ENCODE measurements around the gene ADAM10. TPM values are rescaled to one million over a fixed set of nuclear protein-coding genes. Genes with fewer than 3 reads are reported as not detected.
A peak's percentile ranks its signal among the peaks of the same experiment; 100 is the strongest.

Gene ADAM10
- total RNA-seq, 1 donor from 2014 or later = 147 TPM

DNA sequence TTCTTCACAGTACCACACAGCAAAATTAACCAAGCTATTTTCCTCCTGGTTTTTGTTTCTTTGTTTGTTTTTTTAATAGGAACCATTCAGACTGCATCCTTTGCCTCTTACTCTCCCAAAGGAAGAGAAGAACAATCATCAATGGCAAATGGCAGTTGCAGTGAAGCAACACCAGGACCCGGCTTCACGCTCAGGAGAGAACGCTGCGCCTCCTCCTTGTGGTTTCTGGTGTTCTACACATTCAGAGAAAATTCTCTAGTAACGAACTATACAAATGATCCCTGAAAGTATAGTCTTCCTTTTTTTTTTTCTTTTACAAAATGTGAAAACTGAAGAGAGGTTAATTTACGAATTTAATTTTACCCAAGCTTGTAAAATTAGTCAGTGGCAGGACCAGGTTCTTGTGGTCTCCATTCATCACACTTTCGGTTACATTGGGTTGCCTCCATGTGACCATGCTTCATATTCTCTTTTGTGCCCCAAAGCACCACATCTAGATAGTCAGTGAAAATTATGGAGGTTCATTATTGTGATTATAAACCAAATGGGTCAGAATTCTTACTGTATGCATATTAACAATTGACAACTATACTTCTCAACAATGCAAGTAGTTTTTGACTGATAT is 11.0 kb upstream of the ADAM10 start:
- DNase-seq (ENCODE audit: low spot score) = no peak
- TF ChIP-seq, protein P1, sequence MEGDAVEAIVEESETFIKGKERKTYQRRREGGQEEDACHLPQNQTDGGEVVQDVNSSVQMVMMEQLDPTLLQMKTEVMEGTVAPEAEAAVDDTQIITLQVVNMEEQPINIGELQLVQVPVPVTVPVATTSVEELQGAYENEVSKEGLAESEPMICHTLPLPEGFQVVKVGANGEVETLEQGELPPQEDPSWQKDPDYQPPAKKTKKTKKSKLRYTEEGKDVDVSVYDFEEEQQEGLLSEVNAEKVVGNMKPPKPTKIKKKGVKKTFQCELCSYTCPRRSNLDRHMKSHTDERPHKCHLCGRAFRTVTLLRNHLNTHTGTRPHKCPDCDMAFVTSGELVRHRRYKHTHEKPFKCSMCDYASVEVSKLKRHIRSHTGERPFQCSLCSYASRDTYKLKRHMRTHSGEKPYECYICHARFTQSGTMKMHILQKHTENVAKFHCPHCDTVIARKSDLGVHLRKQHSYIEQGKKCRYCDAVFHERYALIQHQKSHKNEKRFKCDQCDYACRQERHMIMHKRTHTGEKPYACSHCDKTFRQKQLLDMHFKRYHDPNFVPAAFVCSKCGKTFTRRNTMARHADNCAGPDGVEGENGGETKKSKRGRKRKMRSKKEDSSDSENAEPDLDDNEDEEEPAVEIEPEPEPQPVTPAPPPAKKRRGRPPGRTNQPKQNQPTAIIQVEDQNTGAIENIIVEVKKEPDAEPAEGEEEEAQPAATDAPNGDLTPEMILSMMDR (IDR thresholded peaks at IDR 0.05) = no peak
- H3K4me3 Mint-ChIP-seq (ENCODE audit: unreplicated experiment) = no peak overlapping the region
- H3K27me3 Mint-ChIP-seq (ENCODE audit: low read depth) = no peaks in the 10 kb centered on the region
- H3K36me3 Mint-ChIP-seq (ENCODE audit: low read depth) = no peaks in the 10 kb centered on the region
- no peaks in the 10 kb centered on the region for H3K4me1 Mint-ChIP-seq (ENCODE audit: low read depth)
- H3K9me3 Mint-ChIP-seq (ENCODE audit: low read depth) = peaks cover 15% of the 10 kb centered on the region
- H3K27ac Mint-ChIP-seq (ENCODE audit: unreplicated experiment) = peak overlapping the region; percentile 12

DNA sequence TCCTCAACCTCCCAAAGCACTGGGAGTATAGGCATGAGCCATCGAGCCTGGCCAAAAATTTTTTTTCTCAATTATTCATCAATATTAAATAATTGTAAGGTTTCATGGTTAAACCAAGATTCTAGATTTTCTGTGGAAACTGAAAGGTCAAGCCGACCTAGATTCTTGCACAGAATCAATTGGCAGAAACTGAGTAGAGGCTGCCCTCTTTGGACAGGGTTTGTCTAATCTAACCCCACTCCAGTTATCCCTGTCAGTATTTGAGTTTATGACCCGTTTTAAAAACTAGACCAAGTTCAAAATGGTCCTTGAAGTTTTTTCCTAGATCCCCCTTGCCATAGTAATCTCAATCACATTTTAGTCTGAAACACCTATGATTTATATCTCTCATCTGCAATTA is 8.6 kb upstream of the ADAM10 start:
- Mint-ChIP-seq H3K27ac (ENCODE audit: unreplicated experiment) (no peak overlapping the region), H3K4me1 (ENCODE audit: low read depth) (no peaks in the 10 kb centered on the region), H3K27me3 (ENCODE audit: low read depth) (no peaks in the 10 kb centered on the region), H3K36me3 (ENCODE audit: low read depth) (no peaks in the 10 kb centered on the region), H3K9me3 (ENCODE audit: low read depth) (peaks cover 2% of the 10 kb centered on the region), H3K4me3 (ENCODE audit: unreplicated experiment) (no peak overlapping the region)
- DNase-seq (ENCODE audit: low spot score) = no peak
- TF ChIP-seq, protein P1 (IDR thresholded peaks at IDR 0.05) = peak; percentile 74

DNA sequence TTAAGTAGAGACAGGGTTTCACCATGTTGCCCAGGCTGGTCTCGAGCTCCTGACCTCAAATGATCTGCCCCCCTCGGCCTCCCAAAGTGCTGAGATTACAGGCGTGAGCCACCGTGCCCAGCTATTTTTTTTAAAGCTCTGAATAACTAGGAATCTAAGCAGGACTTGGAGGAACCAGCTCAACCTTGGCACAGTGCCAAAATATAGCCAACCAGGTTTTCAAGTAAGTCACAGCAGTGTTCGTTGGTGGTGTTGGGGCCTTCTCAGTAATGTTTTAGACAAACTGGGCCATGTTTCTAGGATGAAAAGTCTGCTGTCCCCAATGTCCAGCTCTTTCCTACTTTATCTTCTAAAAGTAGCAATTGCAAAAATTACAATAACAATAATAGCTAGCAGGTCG is 6.4 kb upstream of the ADAM10 start:
- no peak overlapping the region for H3K27ac Mint-ChIP-seq (ENCODE audit: unreplicated experiment)
- DNase-seq (ENCODE audit: low spot score) = no peak
- no peak overlapping the region for H3K4me3 Mint-ChIP-seq (ENCODE audit: unreplicated experiment)
- no peaks in the 10 kb centered on the region for H3K4me1 Mint-ChIP-seq (ENCODE audit: low read depth)
- H3K27me3 Mint-ChIP-seq (ENCODE audit: low read depth) = no peaks in the 10 kb centered on the region
- H3K36me3 Mint-ChIP-seq (ENCODE audit: low read depth) = no peaks in the 10 kb centered on the region
- TF ChIP-seq, protein P1 (IDR thresholded peaks at IDR 0.05) = no peak
- H3K9me3 Mint-ChIP-seq (ENCODE audit: low read depth) = no peaks in the 10 kb centered on the region

DNA sequence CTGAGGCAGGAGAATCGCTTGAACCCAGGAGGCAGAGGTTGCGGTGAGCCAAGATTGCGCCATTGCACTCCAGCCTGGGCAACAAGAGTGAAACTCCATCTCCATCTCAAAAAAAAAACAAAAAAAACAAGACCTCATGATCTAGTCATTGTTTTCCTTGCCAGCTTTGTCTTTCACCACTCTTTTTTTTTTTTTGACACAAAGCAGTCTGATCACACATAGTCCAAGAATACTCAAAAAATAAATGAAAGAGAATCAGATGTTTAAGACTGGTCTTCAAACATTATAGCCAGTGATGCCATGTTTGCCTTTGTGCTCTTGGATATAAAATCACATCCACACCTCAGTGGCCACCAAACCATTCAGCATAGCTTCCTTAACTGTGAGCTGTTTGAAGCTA is 5.8 kb upstream of the ADAM10 start:
- TF ChIP-seq, protein P1 (IDR thresholded peaks at IDR 0.05) = no peak
- DNase-seq (ENCODE audit: low spot score) = no peak
- Mint-ChIP-seq H3K27me3 (ENCODE audit: low read depth) (no peaks in the 10 kb centered on the region), H3K4me3 (ENCODE audit: unreplicated experiment) (no peak overlapping the region), H3K27ac (ENCODE audit: unreplicated experiment) (no peak overlapping the region), H3K9me3 (ENCODE audit: low read depth) (no peaks in the 10 kb centered on the region), H3K4me1 (ENCODE audit: low read depth) (peaks cover 3% of the 10 kb centered on the region), H3K36me3 (ENCODE audit: low read depth) (no peaks in the 10 kb centered on the region)

DNA sequence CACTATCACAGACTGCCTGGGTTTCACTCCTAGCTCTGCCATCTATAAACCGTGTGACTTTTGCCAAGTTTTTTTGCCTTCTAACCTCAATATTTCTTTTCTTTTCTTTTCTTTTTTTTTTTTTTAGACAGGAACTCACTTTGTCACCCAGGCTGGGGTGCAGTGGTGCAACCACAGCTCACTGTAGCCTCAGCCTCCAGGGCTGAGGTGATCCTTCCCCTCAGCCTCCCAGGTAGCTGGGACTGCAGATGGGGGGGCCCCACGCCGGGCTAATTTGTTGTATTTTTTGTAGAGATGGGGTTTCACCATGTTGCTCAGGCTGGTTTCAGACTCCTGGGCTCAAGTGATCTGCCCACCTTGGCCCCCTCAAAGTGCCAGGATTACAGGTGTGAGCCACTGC is 3.2 kb upstream of the ADAM10 start:
- no peak for DNase-seq (ENCODE audit: low spot score)
- H3K36me3 Mint-ChIP-seq (ENCODE audit: low read depth) = peaks cover 2% of the 10 kb centered on the region
- no peak overlapping the region for H3K27ac Mint-ChIP-seq (ENCODE audit: unreplicated experiment)
- no peaks in the 10 kb centered on the region for H3K9me3 Mint-ChIP-seq (ENCODE audit: low read depth)
- peaks cover 13% of the 10 kb centered on the region for H3K4me1 Mint-ChIP-seq (ENCODE audit: low read depth)
- H3K4me3 Mint-ChIP-seq (ENCODE audit: unreplicated experiment) = no peak overlapping the region
- TF ChIP-seq, protein P1 (IDR thresholded peaks at IDR 0.05) = no peak
- H3K27me3 Mint-ChIP-seq (ENCODE audit: low read depth) = no peaks in the 10 kb centered on the region
